OCI-LY7 (cell line): ENCODE measurements around the gene B3GALT6. TPM values are rescaled to one million over a fixed set of nuclear protein-coding genes. Genes with fewer than 3 reads are reported as not detected.

Experiments used
- BruUV-seq: library from RNA; stranded (reverse); fragments of 400-500 nt; replicated peaks from 2 replicates; lab custom pipeline; 2021; lab: Mats Ljungman, UMichigan
- CTCF ChIA-PET: fragments of 300-600 bp; sonication (Branson Sonifier 250); formaldehyde crosslinking; loops from one replicate; lab custom pipeline; 2022; ENCODE audit warnings: antibody characterized with exemption; ENCODE audit not compliant: unreplicated experiment; lab: Charles Lee
- POLR2A ChIA-PET: fragments of 300-600 bp; sonication (Branson Sonifier 250); formaldehyde crosslinking; loops from one replicate; lab custom pipeline; 2022; ENCODE audit warnings: antibody characterized with exemption; lab: Charles Lee
- DNase-seq: peaks from one replicate; pipeline ENCODE4 v3.0.0-alpha.2; 2015; ENCODE audit warnings: low spot score
- H2AFZ ChIP-seq: fragments of 200-600 bp; sonication (generic), shearing (Covaris generic); 2 replicates; pipeline ENCODE4 v1.6.1; 2014; ENCODE audit warnings: mild to moderate bottlenecking, antibody characterized with exemption, low read length, moderate library complexity
- H3K27ac ChIP-seq: fragments of 200-600 bp; sonication (generic); 2 replicates; pipeline ENCODE4 v1.5.1; 2014; ENCODE audit warnings: mixed run types, low read depth, mild to moderate bottlenecking, moderate library complexity, low read length, inconsistent platforms; ENCODE audit not compliant: poor library complexity, severe bottlenecking
- H3K36me3 ChIP-seq: fragments of 200-600 bp; sonication (generic); 2 replicates; pipeline ENCODE4 v1.6.1; 2014; ENCODE audit warnings: mild to moderate bottlenecking, antibody characterized with exemption, low read length, moderate library complexity, mixed read lengths; ENCODE audit not compliant: insufficient read depth
- H3K4me1 ChIP-seq: fragments of 200-600 bp; sonication (generic); 2 replicates; pipeline ENCODE4 v1.5.1; 2014; ENCODE audit warnings: mild to moderate bottlenecking, low read length; ENCODE audit not compliant: insufficient read depth, poor library complexity, severe bottlenecking
- H3K4me2 ChIP-seq: fragments of 200-600 bp; sonication (generic); 2 replicates; pipeline ENCODE4 v1.6.1; 2014; ENCODE audit warnings: mild to moderate bottlenecking, low read length
- H3K4me3 ChIP-seq: fragments of 200-600 bp; sonication (generic); 2 replicates; pipeline ENCODE4 v1.5.1; 2014; ENCODE audit warnings: mild to moderate bottlenecking, low read depth, low read length; ENCODE audit not compliant: poor library complexity, severe bottlenecking
- H3K79me2 ChIP-seq: fragments of 200-600 bp; sonication (generic); 2 replicates; pipeline ENCODE4 v1.6.1; 2016; ENCODE audit warnings: low read depth, mild to moderate bottlenecking, low read length, moderate library complexity, mixed read lengths; ENCODE audit not compliant: insufficient read depth
- H3K9me2 ChIP-seq: fragments of 200-600 bp; sonication (generic); 2 replicates; pipeline ENCODE4 v1.6.1; 2016; ENCODE audit warnings: mild to moderate bottlenecking, low read length, mixed read lengths; ENCODE audit not compliant: insufficient read depth
- H3K9me3 ChIP-seq: fragments of 200-600 bp; sonication (generic); 2 replicates; pipeline ENCODE4 v1.6.1; 2014; ENCODE audit warnings: mild to moderate bottlenecking, mixed run types, low read length, mixed read lengths
- H4K20me1 ChIP-seq: fragments of 200-600 bp; sonication (generic); 2 replicates; pipeline ENCODE4 v1.6.1; 2014; ENCODE audit warnings: mild to moderate bottlenecking, antibody characterized with exemption, low read length, moderate library complexity, mixed read lengths; ENCODE audit not compliant: insufficient read depth
- CTCF ChIP-seq: fragments of 200-600 bp; sonication (generic); conservative IDR thresholded peaks from 2 replicates; pipeline ENCODE4 v1.5.1; 2014; ENCODE audit warnings: mild to moderate bottlenecking, antibody characterized with exemption, low read length, moderate library complexity, mixed read lengths
- EZH2phosphoT487 ChIP-seq: fragments of 200-600 bp; sonication (generic); IDR thresholded peaks from 2 replicates; pipeline ENCODE4 v1.6.1; 2018; ENCODE audit warnings: low read depth, borderline replicate concordance, mild to moderate bottlenecking, mixed run types, antibody characterized with exemption, low read length, moderate library complexity, mixed read lengths
- intact Hi-C: fragments of 100-400 bp; cut with micrococcal nuclease; formaldehyde crosslinking; loops from one replicate; pipeline ENCODE4 v1.10.0; 2022; ENCODE audit not compliant: unreplicated experiment
- total RNA-seq, 2 experiments: library from RNA; depleted of rRNA in 1 of 2; stranded (reverse); fragments of >200 nt in 1 of 2; shearing (Covaris generic) in 1 of 2; gene quantifications; 2 replicates each; pipeline ENCODE4 v1.2.3, GENCODE V29; 2014 to 2022

The B3GALT6 gene
- total RNA-seq, 2 experiments from 2014 or later, result 27.1 to 36.2 TPM

DNA sequence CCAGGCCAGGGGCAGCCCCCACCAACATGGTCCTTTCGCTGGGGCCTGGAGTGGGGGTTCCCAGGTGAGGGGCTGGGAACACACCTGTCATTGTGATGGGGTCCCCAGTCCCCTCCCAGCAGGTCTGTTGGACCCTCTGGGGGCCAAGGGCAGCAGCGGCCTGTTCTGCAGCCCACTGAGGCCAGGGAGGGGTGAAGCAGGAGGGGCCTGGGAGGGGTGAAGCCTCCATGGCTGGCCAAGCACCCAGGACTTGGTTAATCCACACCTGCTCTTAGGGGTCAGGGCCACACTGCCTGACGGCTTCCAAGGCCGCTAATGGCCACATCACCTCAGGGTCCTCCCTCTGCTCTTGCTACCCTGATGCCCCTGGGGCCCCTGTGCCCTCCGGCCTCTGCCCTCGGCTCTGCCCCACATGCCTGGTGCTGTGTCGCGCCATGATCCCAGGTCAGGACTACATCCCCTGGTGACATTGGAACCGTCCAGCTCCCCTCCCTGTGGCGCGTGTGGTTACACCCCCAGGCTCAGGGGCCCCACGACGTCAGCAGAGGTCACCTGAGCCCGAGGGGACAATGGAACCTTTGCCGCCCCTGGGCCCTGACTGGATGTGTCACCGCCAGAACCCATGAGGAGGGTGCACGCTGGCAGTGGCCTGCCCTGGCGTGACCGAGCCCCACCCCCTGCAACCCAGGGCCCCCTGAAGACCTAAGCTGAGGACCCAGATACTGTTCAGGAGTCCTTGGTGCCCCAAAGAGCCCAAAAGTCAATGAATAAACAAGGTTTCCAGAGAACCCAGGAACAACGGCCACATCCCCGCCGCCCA, 32.7 kb upstream of the B3GALT6 start:
- Histone ChIP-seq H3K79me2 (no peaks in the 10 kb centered on the region), H2AFZ (no peak overlapping the region), H3K4me3 (no peak overlapping the region), H3K9me3 (no peaks in the 10 kb centered on the region), H3K4me1 (no peaks in the 10 kb centered on the region), H3K27ac (no peak overlapping the region), H3K36me3 (no peaks in the 10 kb centered on the region), H3K4me2 (no peak overlapping the region), H3K9me2 (no peaks in the 10 kb centered on the region), H4K20me1 (no peaks in the 10 kb centered on the region)
- CTCF ChIA-PET, result no interaction called here
- intact Hi-C loops, result no loop called here
- BruUV-seq, result no TSS peak
- no peak for TF ChIP-seq CTCF
- TF ChIP-seq EZH2phosphoT487, result no peak
- POLR2A ChIA-PET, result no interaction called here
- DNase-seq, result no peak

- no peak overlapping the region for H3K27ac ChIP-seq
- BruUV-seq, result no TSS peak
- no peaks in the 10 kb centered on the region for H4K20me1 ChIP-seq
- H2AFZ ChIP-seq, result no peak overlapping the region
- ChIA-PET CTCF (no interaction called here), POLR2A (no interaction called here)
- DNase-seq, result no peak
- no peak overlapping the region for H3K4me3 ChIP-seq
- H3K9me2 ChIP-seq, result no peaks in the 10 kb centered on the region
- H3K36me3 ChIP-seq, result no peaks in the 10 kb centered on the region
- no peaks in the 10 kb centered on the region for H3K4me1 ChIP-seq
- H3K79me2 ChIP-seq, result no peaks in the 10 kb centered on the region
- no peak overlapping the region for H3K4me2 ChIP-seq
- TF ChIP-seq EZH2phosphoT487 (no peak), CTCF (no peak)
- no peaks in the 10 kb centered on the region for H3K9me3 ChIP-seq
- intact Hi-C loops, result no loop called here
Observed at GRCh38 chr1:1199961-1200875, 31.8 kb upstream of the B3GALT6 start.
